Measurements from ENCODE around the gene REV1.
"Not testable (repeated sequence)": the region's sequence is repeated elsewhere in the genome, so short reads cannot be mapped to it uniquely, and the experiment has no call there.

Gene REV1

DNA sequence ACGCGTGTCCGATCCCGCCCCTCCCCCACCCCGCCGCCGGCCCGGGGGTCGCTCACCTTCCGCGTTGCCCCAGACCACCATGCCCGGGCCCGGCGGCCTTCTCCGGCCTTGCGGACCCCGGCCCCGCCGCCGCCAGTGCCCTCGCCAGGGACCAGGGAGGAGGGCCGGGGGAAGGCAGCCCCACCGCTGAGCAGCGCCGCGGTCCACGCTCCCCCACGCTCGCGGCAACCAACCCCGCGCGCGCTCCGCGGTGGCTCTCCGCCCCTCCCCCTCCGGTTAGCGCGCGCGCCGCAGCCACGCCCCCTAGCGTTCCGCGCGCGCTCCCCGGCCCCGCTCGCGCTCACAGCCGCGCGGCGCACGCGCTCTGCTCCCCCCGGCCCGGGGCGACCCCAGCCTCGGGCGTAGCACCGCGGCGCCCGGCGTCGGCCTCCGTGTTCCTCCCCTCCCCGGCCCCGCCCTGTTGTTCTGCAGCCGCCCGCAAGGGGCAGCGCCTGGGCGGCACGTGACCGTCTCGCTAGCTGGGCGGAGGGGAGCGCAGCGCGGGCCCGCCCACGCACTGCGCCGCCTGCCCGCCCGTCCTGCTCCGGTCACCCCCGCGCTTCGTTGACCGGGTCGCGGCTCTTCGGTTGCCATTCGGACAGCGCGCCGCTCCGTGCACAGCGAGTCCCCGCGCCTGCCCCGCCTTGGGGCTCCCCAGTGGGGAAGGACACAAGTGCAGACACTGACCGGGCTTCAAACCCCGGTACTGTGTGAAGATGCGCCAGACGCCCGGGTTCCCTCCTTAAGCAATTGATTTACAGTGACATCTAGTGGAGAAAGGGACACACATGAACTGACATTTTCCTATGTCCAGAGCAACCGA is at the start of gene REV1:
REV1 (minus strand) TSS at position 257 of the 862 bp plus-strand sequence. CDS start 25,042 bp downstream, outside the sequence.
- DNase-seq (ENCODE audit: low read depth): peak; percentile 92

DNA sequence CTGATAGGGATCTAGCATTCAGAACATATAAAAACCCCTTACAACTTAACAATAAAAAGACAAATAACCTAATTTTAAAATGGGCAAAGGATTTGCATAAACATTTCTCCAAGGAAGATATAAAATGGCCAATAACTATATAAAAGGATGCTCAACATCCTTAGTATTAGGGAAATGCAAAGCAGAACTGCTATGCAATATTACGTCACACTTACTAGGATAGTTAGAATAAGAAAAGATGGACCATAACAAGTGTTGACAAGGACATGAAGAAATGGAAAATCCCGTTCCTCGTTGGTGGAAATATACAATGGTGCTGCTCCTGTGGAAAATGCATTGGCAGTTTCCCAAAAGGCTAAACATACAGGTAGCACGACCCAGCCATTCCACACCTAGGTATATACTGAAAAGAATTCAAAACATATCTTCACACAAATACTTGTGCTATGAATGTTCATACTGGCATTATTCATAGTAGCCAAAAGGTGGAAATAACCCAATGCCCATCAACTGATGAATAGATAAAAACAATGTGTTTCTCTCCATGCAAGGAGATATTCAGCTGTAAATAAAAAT is 48.2 kb upstream of the REV1 start:
- no peak for DNase-seq (ENCODE audit: low read depth)

- DNase-seq (ENCODE audit: low read depth): no peak
Observed at GRCh38 chr2:99524056-99524455, 34.2 kb upstream of the REV1 start.

DNA sequence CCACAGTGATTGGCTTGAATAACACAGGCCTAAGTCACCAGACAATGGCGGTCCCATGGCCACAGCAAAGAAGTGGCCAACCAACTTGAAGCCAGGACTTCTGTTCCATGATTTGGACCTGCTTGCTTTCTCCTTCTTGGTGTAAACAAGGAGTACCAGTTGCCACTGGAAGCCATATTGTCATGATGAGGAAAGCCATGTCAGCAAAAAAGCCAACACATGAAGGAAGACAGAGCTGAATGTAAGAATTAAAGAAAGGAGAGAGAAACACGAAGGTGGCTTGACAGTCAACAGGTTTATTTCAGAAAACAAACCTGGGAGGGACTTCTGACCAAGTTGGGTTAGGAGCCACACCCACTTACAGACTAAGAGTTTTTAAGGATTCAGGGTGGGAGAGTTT is 32.3 kb upstream of the REV1 start:
- no peak for DNase-seq (ENCODE audit: low read depth)

GRCh38 chr2:99520813-99521212 is 31.0 kb upstream of the REV1 start:
- DNase-seq (ENCODE audit: low read depth): no peak

- no peak for DNase-seq (ENCODE audit: low read depth)
Observed at GRCh38 chr2:99520195-99520594, 30.4 kb upstream of the REV1 start.

- DNase-seq (ENCODE audit: low read depth): no peak
Observed at GRCh38 chr2:99514357-99514756, 24.5 kb upstream of the REV1 start.

GRCh38 chr2:99512181-99512591 is 22.4 kb upstream of the REV1 start:
- DNase-seq (ENCODE audit: low read depth): no peak

- DNase-seq (ENCODE audit: low read depth): no peak
Observed at GRCh38 chr2:99509387-99509786, 19.6 kb upstream of the REV1 start.

- DNase-seq (ENCODE audit: low read depth): no peak
Observed at GRCh38 chr2:99507937-99508818, 18.4 kb upstream of the REV1 start.

GRCh38 chr2:99504844-99505584 is 15.2 kb upstream of the REV1 start:
- no peak for DNase-seq (ENCODE audit: low read depth)

- not testable (repeated sequence) for DNase-seq (ENCODE audit: low read depth)
Observed at GRCh38 chr2:99503662-99504416, 14.0 kb upstream of the REV1 start.

DNA sequence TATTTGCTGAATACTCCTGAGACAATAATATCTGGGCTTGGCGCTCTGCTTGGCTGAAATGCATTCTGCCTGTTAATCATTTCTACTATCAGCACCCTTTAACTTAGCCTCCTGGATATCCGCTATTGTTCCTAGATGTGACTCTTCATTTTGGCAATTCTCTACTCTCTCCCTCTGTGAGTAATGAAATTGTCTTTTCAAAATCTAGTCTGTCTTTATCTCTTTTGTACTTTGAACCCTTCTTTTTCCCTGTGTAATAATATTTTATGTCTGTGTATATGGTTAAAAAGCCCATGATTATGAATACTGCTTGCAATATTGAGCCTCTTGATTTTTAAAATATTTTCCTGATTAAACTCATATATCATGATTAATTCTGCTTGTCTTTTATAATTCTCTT is 6.2 kb upstream of the REV1 start:
- no peak for DNase-seq (ENCODE audit: low read depth)

DNA sequence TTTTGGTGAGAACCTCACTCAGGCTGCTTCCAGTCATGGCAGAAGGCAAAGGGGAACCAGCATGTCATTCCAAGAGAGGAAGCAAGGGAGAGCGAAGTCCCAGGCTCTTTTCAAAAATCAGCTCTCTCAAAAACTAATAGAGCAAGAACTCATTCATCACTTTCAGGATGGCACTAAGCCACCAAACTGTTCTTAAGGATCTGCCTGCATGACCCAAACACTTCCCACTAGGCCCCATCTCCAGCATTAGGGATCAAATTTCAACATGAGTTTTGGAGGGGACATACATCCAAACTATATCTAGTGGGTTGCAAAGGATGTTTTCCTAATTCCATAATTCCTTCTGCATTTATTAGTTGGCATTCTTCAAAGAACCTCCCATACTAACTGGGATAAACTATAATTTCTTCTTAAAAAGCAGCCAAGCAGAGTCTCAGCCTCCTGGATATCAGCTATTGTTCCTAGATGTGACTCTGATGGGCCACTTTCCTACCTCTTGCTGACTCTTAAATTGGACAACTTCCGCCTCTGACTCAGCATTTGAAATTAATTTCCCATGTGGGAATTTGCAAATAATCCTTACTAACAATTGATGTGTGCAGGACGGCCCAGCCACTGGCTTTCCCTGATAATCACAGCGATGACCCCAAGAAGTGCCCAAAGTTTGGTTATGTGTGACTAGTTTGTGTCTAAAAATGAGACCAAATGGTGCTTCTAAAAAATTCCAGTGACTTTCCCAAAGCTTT is 5.5 kb upstream of the REV1 start:
- DNase-seq (ENCODE audit: low read depth): no peak

DNA sequence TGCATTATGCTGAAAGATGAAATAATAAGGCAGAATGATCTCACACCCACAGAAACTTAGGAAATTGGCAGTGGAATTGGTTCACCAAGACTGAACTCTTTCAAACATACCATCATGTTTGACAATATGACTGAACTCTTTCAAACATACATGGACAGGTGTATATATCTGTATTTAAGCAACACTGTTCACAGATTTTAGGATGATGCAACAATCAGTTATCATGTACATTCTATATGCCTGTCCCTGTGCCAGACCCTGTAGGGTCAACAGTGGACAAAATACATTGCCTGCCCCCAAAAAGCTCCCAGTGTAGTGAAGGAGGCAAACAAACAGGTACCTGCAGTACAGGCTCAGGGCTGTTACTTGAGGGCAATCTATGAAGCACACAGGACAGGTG is 2.9 kb upstream of the REV1 start:
- DNase-seq (ENCODE audit: low read depth): no peak

- DNase-seq (ENCODE audit: low read depth): no peak
Observed at GRCh38 chr2:99490623-99491461, 1.0 kb upstream of the REV1 start.

DNA sequence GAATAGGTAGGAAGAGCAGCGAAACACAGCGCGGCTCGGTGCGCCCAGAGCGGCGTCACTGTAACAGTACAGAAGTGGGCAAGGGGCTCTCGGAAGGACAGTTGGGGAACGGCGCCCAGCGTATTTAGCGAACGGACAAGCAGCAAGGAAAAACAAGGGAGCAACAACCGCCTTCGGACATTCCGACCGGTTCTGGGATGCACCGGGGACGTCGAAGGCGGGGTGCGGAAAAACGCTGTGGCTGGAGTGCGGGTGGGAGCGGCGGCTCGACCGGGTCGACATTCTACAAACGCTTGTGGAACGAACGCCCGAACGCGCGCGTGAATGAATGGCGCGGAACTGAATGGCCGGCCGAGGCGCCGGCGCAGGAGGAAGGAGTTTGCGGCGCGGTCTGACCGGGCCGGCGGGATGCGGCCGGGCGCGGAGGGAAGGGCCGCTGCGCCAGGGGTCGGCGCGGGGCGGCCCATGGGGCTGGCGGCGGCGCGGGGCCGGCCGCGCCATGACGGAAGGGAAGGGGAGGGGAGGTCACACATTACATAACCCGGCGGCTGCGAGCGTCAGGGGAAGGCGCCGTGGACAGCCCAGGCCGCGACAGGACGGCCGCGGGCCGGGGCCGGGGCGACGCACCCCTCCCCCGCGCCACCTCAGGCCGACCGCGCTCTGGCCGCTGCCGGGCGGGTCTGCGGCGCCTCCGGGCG is 605 bp downstream of the REV1 start:
- peak; percentile 67 for DNase-seq (ENCODE audit: low read depth)

DNA sequence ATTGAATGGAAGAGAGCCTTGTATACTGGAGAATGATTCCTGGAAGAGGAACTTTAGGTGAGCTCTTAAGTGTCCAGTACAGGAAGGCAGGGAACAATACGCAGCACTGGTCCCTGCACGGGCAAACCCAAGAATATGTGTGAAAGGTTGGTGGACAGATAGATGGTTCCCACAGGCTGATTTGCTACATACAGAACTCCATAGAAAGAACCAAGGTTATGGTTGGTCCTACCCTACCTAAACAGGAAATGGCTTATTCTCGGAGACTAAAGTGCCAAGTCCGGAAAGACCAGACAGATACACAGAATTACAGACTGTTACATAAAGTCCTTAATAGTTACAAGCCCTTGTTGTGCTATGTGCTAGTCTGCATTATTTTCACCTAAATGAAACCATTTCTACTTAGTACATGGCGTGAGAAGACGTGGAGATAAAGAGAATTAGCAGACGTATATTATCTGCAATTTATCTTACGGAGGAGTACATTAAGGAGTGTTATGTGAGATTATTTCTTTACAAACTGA is 1.2 kb downstream of the REV1 start:
- peak; percentile 50 for DNase-seq (ENCODE audit: low read depth)

DNA sequence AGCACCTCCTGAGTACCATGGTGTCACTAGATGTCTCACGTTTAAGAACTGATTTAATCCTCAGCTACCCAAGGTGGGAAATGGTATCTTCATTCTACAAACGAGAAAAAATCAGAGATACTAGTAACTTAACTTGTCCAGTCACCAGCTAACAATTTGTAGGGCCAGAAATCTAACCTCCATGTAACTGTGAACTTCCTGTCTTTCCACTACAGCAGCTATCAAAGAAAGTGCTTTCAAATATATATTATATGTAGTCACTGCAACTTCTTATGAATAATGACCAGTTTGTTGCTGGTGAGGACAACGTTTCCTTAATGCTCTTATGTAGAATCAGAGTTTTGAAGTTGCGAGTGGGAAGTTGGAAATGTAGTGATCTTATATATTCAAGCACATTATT is 1.9 kb downstream of the REV1 start:
- no peak for DNase-seq (ENCODE audit: low read depth)
